Skeletal muscle tissue (tissue), 4 donors: ENCODE measurements around the gene SFTPB. TPM values are rescaled to one million over a fixed set of nuclear protein-coding genes. Genes with fewer than 3 reads are reported as not detected.

Experiments used
- H3K27ac ChIP-seq: one replicate; pipeline ENCODE4 v1.7.0; 2013; ENCODE audit warnings: mild to moderate bottlenecking, low read depth, low read length, inconsistent platforms
- H3K27me3 ChIP-seq, 3 donors: one replicate each; pipeline ENCODE4 v1.7.0; 2013; ENCODE audit warnings: low read length in 3 of 3; ENCODE audit not compliant: control insufficient read depth in 3 of 3, insufficient read depth in 3 of 3
- H3K36me3 ChIP-seq, 3 donors: one replicate each; pipeline ENCODE4 v1.7.0; 2013; ENCODE audit warnings: low read length in 3 of 3; ENCODE audit not compliant: control insufficient read depth in 3 of 3, insufficient read depth in 3 of 3
- H3K4me1 ChIP-seq, 3 donors: one replicate each; pipeline ENCODE4 v1.7.0; 2013; ENCODE audit warnings: low read length in 3 of 3, mild to moderate bottlenecking in 3 of 3; ENCODE audit not compliant: control insufficient read depth in 3 of 3, insufficient read depth in 3 of 3
- H3K4me3 ChIP-seq, 3 donors: one replicate each; pipeline ENCODE4 v1.7.0; 2013; ENCODE audit warnings: low read length in 3 of 3
- H3K9ac ChIP-seq, 3 donors: one replicate each; pipeline ENCODE4 v1.7.0; 2013; ENCODE audit warnings: low read length in 3 of 3, mild to moderate bottlenecking in 3 of 3, moderate library complexity in 2 of 3, low read depth in 1 of 3
- H3K9me3 ChIP-seq, 3 donors: one replicate each; pipeline ENCODE4 v1.7.0; 2013; ENCODE audit warnings: low read length in 3 of 3; ENCODE audit not compliant: control insufficient read depth in 3 of 3
- total RNA-seq: library from RNA; depleted of rRNA; stranded (reverse); fragments of >200 nt; gene quantifications from one replicate; pipeline ENCODE4 v1.2.3, GENCODE V29; 2014
- donor health status: Osteomylitis.

The SFTPB gene
- total RNA-seq, 1 donor from 2014 or later, result not detected

- Histone ChIP-seq H3K9me3 (no peaks in the 10 kb centered on the region), H3K27me3 (no peaks in the 10 kb centered on the region), H3K4me3 (no peak overlapping the region), H3K27ac (no peak overlapping the region), H3K36me3 (no peaks in the 10 kb centered on the region), H3K4me1 (peaks cover 24 to 31% (median 28%) of the 10 kb centered on the region in 3 donors), H3K9ac (no peak overlapping the region)
These were observed 35.3 kb upstream of the SFTPB start for GRCh38 chr2:85703329-85703728.

- peaks cover 24 to 31% (median 27%) of the 10 kb centered on the region in 3 donors for H3K4me1 ChIP-seq
- H3K9ac ChIP-seq, result no peak overlapping the region
- H3K36me3 ChIP-seq, result no peaks in the 10 kb centered on the region
- H3K9me3 ChIP-seq, result no peaks in the 10 kb centered on the region
- no peak overlapping the region for H3K4me3 ChIP-seq
- H3K27me3 ChIP-seq, result no peaks in the 10 kb centered on the region
- no peak overlapping the region for H3K27ac ChIP-seq
These were observed 34.8 kb upstream of the SFTPB start for GRCh38 chr2:85702800-85703199.

- Histone ChIP-seq H3K36me3 (no peaks in the 10 kb centered on the region), H3K27me3 (no peaks in the 10 kb centered on the region), H3K9ac (no peak overlapping the region), H3K4me1 (peaks cover 21 to 26% (median 21%) of the 10 kb centered on the region in 3 donors), H3K27ac (no peak overlapping the region), H3K4me3 (no peak overlapping the region), H3K9me3 (no peaks in the 10 kb centered on the region)
These were observed 34.2 kb upstream of the SFTPB start for GRCh38 chr2:85702172-85702571.

- no peaks in the 10 kb centered on the region for H3K36me3 ChIP-seq
- H3K4me3 ChIP-seq, result no peak overlapping the region
- H3K4me1 ChIP-seq, result peaks cover 0 to 1% (median 0%) of the 10 kb centered on the region in 3 donors
- no peak overlapping the region for H3K9ac ChIP-seq
- H3K27me3 ChIP-seq, result no peaks in the 10 kb centered on the region
- H3K9me3 ChIP-seq, result no peaks in the 10 kb centered on the region
- H3K27ac ChIP-seq, result no peak overlapping the region
These were observed 31.3 kb upstream of the SFTPB start for GRCh38 chr2:85699325-85699724.

- Histone ChIP-seq H3K9ac (no peak overlapping the region), H3K9me3 (no peaks in the 10 kb centered on the region), H3K4me3 (no peak overlapping the region), H3K27ac (no peak overlapping the region), H3K36me3 (no peaks in the 10 kb centered on the region), H3K27me3 (no peaks in the 10 kb centered on the region), H3K4me1 (no peaks in the 10 kb centered on the region)
These were observed 30.9 kb upstream of the SFTPB start for GRCh38 chr2:85698880-85699254.

- H3K36me3 ChIP-seq, result no peaks in the 10 kb centered on the region
- H3K4me1 ChIP-seq, result no peaks in the 10 kb centered on the region
- no peaks in the 10 kb centered on the region for H3K9me3 ChIP-seq
- no peak overlapping the region for H3K27ac ChIP-seq
- no peak overlapping the region for H3K4me3 ChIP-seq
- H3K9ac ChIP-seq, result no peak overlapping the region
- no peaks in the 10 kb centered on the region for H3K27me3 ChIP-seq
These were observed 30.3 kb upstream of the SFTPB start for GRCh38 chr2:85698184-85698879.

- Histone ChIP-seq H3K9me3 (no peaks in the 10 kb centered on the region), H3K4me3 (no peak overlapping the region), H3K27me3 (no peaks in the 10 kb centered on the region), H3K4me1 (no peaks in the 10 kb centered on the region), H3K9ac (no peak overlapping the region), H3K36me3 (no peaks in the 10 kb centered on the region), H3K27ac (no peak overlapping the region)
These were observed 29.7 kb upstream of the SFTPB start for GRCh38 chr2:85697716-85698115.

- no peak overlapping the region for H3K4me3 ChIP-seq
- H3K9ac ChIP-seq, result no peak overlapping the region
- no peaks in the 10 kb centered on the region for H3K9me3 ChIP-seq
- no peaks in the 10 kb centered on the region for H3K36me3 ChIP-seq
- H3K27me3 ChIP-seq, result no peaks in the 10 kb centered on the region
- no peak overlapping the region for H3K27ac ChIP-seq
- no peaks in the 10 kb centered on the region for H3K4me1 ChIP-seq
These were observed 29.1 kb upstream of the SFTPB start for GRCh38 chr2:85697096-85697495.

GRCh38 chr2:85695691-85696668 is 28.0 kb upstream of the SFTPB start:
- Histone ChIP-seq H3K4me3 (no peak overlapping the region), H3K36me3 (no peaks in the 10 kb centered on the region), H3K9me3 (no peaks in the 10 kb centered on the region), H3K4me1 (no peaks in the 10 kb centered on the region), H3K9ac (no peak overlapping the region), H3K27ac (no peak overlapping the region), H3K27me3 (no peaks in the 10 kb centered on the region)

GRCh38 chr2:85695121-85695520 is 27.1 kb upstream of the SFTPB start:
- no peaks in the 10 kb centered on the region for H3K9me3 ChIP-seq
- no peaks in the 10 kb centered on the region for H3K4me1 ChIP-seq
- no peak overlapping the region for H3K9ac ChIP-seq
- H3K4me3 ChIP-seq, result no peak overlapping the region
- H3K27me3 ChIP-seq, result no peaks in the 10 kb centered on the region
- H3K36me3 ChIP-seq, result no peaks in the 10 kb centered on the region
- H3K27ac ChIP-seq, result no peak overlapping the region
